SU-DHL-6 (cell line): ENCODE measurements around the gene VWC2L.

ENCODE experiments used
- H2AFZ ChIP-seq: fragments of 200-600 bp; sonication (generic); 2 replicates; pipeline ENCODE4 v1.6.1; 2014; ENCODE audit warnings: low read depth, mild to moderate bottlenecking, moderate library complexity, mixed read lengths, antibody characterized with exemption, low read length; ENCODE audit not compliant: severe bottlenecking
- H3F3A ChIP-seq: fragments of 200-600 bp; shearing (Covaris generic); 2 replicates; pipeline ENCODE4 v1.6.0; 2016; ENCODE audit warnings: antibody characterized with exemption, mild to moderate bottlenecking; ENCODE audit not compliant: insufficient read depth
- H3K27ac ChIP-seq: fragments of 200-600 bp; sonication (generic); 2 replicates; pipeline ENCODE4 v1.5.1; 2016; ENCODE audit warnings: low read depth, mild to moderate bottlenecking, low read length, moderate library complexity, mixed read lengths
- H3K27me3 ChIP-seq: fragments of 200-600 bp; sonication (generic), shearing (Covaris generic); 2 replicates; pipeline ENCODE4 v1.6.0; 2014; ENCODE audit warnings: mild to moderate bottlenecking, low read length
- H3K36me3 ChIP-seq: fragments of 200-600 bp; sonication (generic); 2 replicates; pipeline ENCODE4 v1.6.1; 2014; ENCODE audit warnings: mild to moderate bottlenecking, low read length, mixed read lengths
- H3K4me2 ChIP-seq: fragments of 300-600, 200-600 bp; shearing (Covaris generic), sonication (generic); 2 replicates; pipeline ENCODE4 v1.6.0; 2014; ENCODE audit warnings: low read length, low read depth, mild to moderate bottlenecking; ENCODE audit not compliant: poor library complexity, severe bottlenecking
- H3K4me3 ChIP-seq: fragments of 200-600 bp; sonication (generic); 2 replicates; pipeline ENCODE4 v1.5.1; 2014; ENCODE audit warnings: antibody characterized with exemption, low read length, mild to moderate bottlenecking, mixed read lengths; ENCODE audit not compliant: insufficient read depth, poor library complexity, severe bottlenecking
- H3K79me2 ChIP-seq: fragments of 200-600 bp; sonication (generic); 2 replicates; pipeline ENCODE4 v1.6.1; 2014; ENCODE audit warnings: mild to moderate bottlenecking, low read length, moderate library complexity; ENCODE audit not compliant: insufficient read depth
- H3K9ac ChIP-seq: fragments of 200-600 bp; sonication (generic); 2 replicates; pipeline ENCODE4 v1.7.0; 2014; ENCODE audit warnings: mild to moderate bottlenecking, low read length
- H3K9me2 ChIP-seq: fragments of 200-600 bp; sonication (generic); replicated peaks from 2 replicates; pipeline ENCODE4 v1.6.1; 2014; ENCODE audit warnings: low read length; ENCODE audit not compliant: insufficient read depth
- H3K9me3 ChIP-seq: fragments of 200-600 bp; sonication (generic); 2 replicates; pipeline ENCODE4 v1.6.1; 2014; ENCODE audit warnings: low read length, mixed read lengths; ENCODE audit not compliant: insufficient read depth
- H4K20me1 ChIP-seq: fragments of 200-600 bp; sonication (generic); 2 replicates; pipeline ENCODE4 v1.6.1; 2014; ENCODE audit warnings: low read depth, mild to moderate bottlenecking, antibody characterized with exemption, low read length, moderate library complexity, mixed read lengths
- EZH2phosphoT487 ChIP-seq: fragments of 200-600 bp; sonication (generic), shearing (Covaris generic); conservative IDR thresholded peaks from 2 replicates; pipeline ENCODE4 v1.6.1; 2018; ENCODE audit warnings: mild to moderate bottlenecking, antibody characterized with exemption, low read length, moderate library complexity, mixed read lengths
- TF ChIP-seq, protein P1 (sequence below): fragments of 200-600 bp; sonication (generic); IDR thresholded peaks from one replicate; pipeline ENCODE4 v1.5.1; 2017; ENCODE audit warnings: antibody characterized with exemption, mild to moderate bottlenecking, low read length, moderate library complexity; ENCODE audit not compliant: insufficient read depth, poor library complexity, severe bottlenecking

Gene VWC2L

DNA sequence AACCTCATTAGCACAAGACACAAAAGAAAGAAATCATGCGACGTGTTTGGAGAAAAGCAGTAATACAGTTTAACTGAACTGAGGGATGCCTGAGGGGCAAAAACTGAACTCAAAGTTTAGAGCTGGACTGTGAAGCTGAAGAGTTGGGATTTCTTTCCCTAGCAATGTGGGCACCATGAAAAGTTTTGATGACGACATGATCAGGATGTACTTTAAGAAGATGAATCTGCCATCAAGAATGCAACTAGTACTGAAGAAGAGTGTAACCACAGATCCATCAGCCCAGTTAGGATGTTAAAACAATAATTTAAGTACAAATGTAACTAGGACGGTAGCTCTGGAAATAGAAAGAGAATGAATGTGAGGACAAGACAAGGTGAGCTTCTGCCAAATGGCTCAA, 196.2 kb downstream of the VWC2L start:
- H3F3A ChIP-seq: no peaks in the 10 kb centered on the region
- no peak overlapping the region for H2AFZ ChIP-seq
- no peak overlapping the region for H3K27ac ChIP-seq
- TF ChIP-seq EZH2phosphoT487: no peak
- TF ChIP-seq, protein P1, sequence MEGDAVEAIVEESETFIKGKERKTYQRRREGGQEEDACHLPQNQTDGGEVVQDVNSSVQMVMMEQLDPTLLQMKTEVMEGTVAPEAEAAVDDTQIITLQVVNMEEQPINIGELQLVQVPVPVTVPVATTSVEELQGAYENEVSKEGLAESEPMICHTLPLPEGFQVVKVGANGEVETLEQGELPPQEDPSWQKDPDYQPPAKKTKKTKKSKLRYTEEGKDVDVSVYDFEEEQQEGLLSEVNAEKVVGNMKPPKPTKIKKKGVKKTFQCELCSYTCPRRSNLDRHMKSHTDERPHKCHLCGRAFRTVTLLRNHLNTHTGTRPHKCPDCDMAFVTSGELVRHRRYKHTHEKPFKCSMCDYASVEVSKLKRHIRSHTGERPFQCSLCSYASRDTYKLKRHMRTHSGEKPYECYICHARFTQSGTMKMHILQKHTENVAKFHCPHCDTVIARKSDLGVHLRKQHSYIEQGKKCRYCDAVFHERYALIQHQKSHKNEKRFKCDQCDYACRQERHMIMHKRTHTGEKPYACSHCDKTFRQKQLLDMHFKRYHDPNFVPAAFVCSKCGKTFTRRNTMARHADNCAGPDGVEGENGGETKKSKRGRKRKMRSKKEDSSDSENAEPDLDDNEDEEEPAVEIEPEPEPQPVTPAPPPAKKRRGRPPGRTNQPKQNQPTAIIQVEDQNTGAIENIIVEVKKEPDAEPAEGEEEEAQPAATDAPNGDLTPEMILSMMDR: no peak
- no peak overlapping the region for H3K4me2 ChIP-seq
- no peak overlapping the region for H3K9ac ChIP-seq
- no peaks in the 10 kb centered on the region for H3K9me2 ChIP-seq
- H3K4me3 ChIP-seq: no peak overlapping the region
- no peaks in the 10 kb centered on the region for H3K79me2 ChIP-seq
- no peaks in the 10 kb centered on the region for H3K36me3 ChIP-seq
- no peaks in the 10 kb centered on the region for H4K20me1 ChIP-seq
- H3K9me3 ChIP-seq: no peaks in the 10 kb centered on the region
- no peaks in the 10 kb centered on the region for H3K27me3 ChIP-seq

GRCh38 chr2:214611015-214611414, 200.2 kb downstream of the VWC2L start:
- H3K79me2 ChIP-seq: no peaks in the 10 kb centered on the region
- no peaks in the 10 kb centered on the region for H3K9me3 ChIP-seq
- H3K27ac ChIP-seq: no peak overlapping the region
- no peak overlapping the region for H2AFZ ChIP-seq
- no peak overlapping the region for H3K9ac ChIP-seq
- TF ChIP-seq, protein P1: no peak
- TF ChIP-seq EZH2phosphoT487: no peak
- no peaks in the 10 kb centered on the region for H3K27me3 ChIP-seq
- no peaks in the 10 kb centered on the region for H4K20me1 ChIP-seq
- no peaks in the 10 kb centered on the region for H3K9me2 ChIP-seq
- H3K4me2 ChIP-seq: no peak overlapping the region
- no peaks in the 10 kb centered on the region for H3F3A ChIP-seq
- H3K36me3 ChIP-seq: no peaks in the 10 kb centered on the region
- H3K4me3 ChIP-seq: no peak overlapping the region

DNA sequence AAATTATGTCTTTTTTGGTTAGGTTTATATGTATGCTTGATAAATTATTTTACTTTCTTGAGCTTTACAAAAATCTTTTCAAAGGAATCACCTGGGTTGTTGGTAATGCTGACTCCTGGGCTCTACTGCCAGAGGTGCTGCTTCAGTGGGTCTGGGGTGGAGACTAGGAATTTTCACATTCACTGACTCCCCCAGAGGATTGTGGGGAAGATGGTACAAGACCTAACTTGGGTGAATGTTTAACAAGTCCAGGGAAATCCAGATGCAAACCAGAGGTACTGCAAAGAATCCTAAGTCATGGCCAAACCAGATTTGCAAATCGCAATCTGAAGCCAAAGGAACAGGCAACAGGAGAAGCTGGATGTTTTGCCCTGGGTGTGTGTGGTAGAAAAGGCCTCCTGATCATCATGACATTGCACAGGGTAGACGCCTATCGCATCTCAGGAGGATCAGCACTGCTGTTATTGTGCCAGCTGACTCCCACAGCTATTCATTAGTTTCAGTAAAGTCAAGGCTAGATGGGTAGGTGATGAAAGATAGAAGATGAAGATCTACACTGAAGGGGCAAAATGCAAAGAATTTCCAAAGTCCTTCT, 213.4 kb downstream of the VWC2L start:
- H3K27ac ChIP-seq: no peak overlapping the region
- H3F3A ChIP-seq: no peaks in the 10 kb centered on the region
- H3K9ac ChIP-seq: no peak overlapping the region
- H2AFZ ChIP-seq: no peak overlapping the region
- no peaks in the 10 kb centered on the region for H3K36me3 ChIP-seq
- no peak overlapping the region for H3K4me2 ChIP-seq
- H4K20me1 ChIP-seq: no peaks in the 10 kb centered on the region
- no peaks in the 10 kb centered on the region for H3K9me2 ChIP-seq
- no peak overlapping the region for H3K4me3 ChIP-seq
- no peaks in the 10 kb centered on the region for H3K79me2 ChIP-seq
- no peaks in the 10 kb centered on the region for H3K27me3 ChIP-seq
- H3K9me3 ChIP-seq: no peaks in the 10 kb centered on the region
- TF ChIP-seq EZH2phosphoT487: no peak
- TF ChIP-seq, protein P1: no peak
